ENCODE measurements around the gene SEMA6D. TPM values are rescaled to one million over a fixed set of nuclear protein-coding genes. Genes with fewer than 3 reads are reported as not detected.

Gene SEMA6D
- total RNA-seq, 4 donors from 2014 or later = 23.3 to 59.4 (median 42.7) TPM

DNA sequence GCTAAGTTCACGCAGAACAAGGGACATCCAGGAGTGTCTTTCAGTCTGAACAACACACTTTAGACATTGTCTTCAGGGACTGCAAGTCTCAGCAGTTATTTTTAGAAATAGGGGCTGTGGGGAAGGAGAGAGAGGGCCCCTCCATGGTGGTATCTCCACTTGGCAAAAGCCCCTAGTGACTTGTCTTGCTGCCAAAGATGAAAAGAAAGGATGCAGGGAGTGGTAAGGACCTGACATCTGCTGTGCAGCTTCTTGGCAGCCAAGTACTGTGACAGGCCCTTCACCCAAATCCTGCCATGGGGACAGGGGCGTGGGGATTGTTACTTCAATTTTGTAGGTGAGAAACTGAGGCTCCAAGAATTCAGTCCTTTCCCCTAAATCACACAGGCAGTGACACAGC lies 21.0 kb upstream of the SEMA6D start:
- Histone ChIP-seq H3K36me3 (no peaks in the 10 kb centered on the region), H3K4me3 (no peak overlapping the region), H3K27ac (no peak overlapping the region), H3K4me1 (no peaks in the 10 kb centered on the region), H3K9me3 (no peaks in the 10 kb centered on the region), H3K27me3 (no peaks in the 10 kb centered on the region)
- no peak for DNase-seq
- in situ Hi-C loops (cut with MboI; ENCODE audit: low pct_ligation_motif_present in 1 of 4, low pct_unique_long_range_greater_than_20kb in 1 of 4, low sequenced_read_pairs in 3 of 4) (no loop called here), intact Hi-C loops (cut with DNase I; ENCODE audit: low total_unique reads) (no loop called here)
- no peak for TF ChIP-seq EP300 (IDR thresholded peaks at IDR 0.05; ENCODE audit: low read depth)
- no peak for TF ChIP-seq POLR2A (IDR thresholded peaks at IDR 0.05)
- TF ChIP-seq CTCF (IDR thresholded peaks at IDR 0.05) = no peak
- no peak for TF ChIP-seq POLR2AphosphoS5 (IDR thresholded peaks at IDR 0.05)
- 92 to 100% methylated on average over 1 to 2 of the region's 2 CpGs for WGBS, 2 donors (ENCODE audit: low coverage in 1 of 2)

- H3K27ac ChIP-seq = peak overlapping the region; percentile 65 to 82 (median 82)
- H3K27me3 ChIP-seq = no peaks in the 10 kb centered on the region
- TF ChIP-seq CTCF (IDR thresholded peaks at IDR 0.05) (no peak), POLR2AphosphoS5 (IDR thresholded peaks at IDR 0.05) (no peak), EP300 (IDR thresholded peaks at IDR 0.05; ENCODE audit: low read depth) (no peak), POLR2A (IDR thresholded peaks at IDR 0.05) (no peak)
- H3K9me3 ChIP-seq = no peaks in the 10 kb centered on the region
- H3K4me1 ChIP-seq = peaks cover 0 to 48% (median 32%) of the 10 kb centered on the region in 4 donors
- H3K4me3 ChIP-seq = no peak overlapping the region
- in situ Hi-C loops (cut with MboI; ENCODE audit: low pct_ligation_motif_present in 1 of 4, low pct_unique_long_range_greater_than_20kb in 1 of 4, low sequenced_read_pairs in 3 of 4) (loop anchor here in 1 of 4 donors (25.0 kb wide), 1 partner anchor 282 kb away; no protein-coding TSS in a partner anchor), intact Hi-C loops (cut with DNase I; ENCODE audit: low total_unique reads) (no loop called here)
- 52 to 54% methylated on average over 8 of the region's 8 CpGs for WGBS, 2 donors (ENCODE audit: low coverage in 1 of 2)
- peak; percentile 26 for DNase-seq
- H3K36me3 ChIP-seq = no peaks in the 10 kb centered on the region
Measured at GRCh38 chr15:47705281-47705997, 11.9 kb upstream of the SEMA6D start.

DNA sequence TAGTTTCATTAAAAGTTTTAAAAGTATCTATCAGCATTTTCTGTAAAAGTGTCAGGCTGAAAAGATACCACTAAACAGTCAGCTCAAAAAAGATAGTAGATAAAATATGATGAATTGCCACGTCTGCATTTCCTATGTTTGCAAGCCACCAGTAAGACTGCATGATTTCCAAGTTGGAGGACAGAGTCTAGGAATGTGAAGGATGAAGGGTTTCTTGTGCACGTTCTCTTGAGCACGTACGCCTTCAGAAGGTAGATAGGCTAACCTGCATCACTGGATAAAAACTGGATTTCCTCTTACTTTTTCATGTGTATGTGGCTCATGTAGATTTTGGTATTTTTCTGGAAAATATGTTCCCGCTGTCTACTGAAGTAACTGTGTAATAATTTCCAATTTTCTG lies 9.9 kb upstream of the SEMA6D start:
- no peak for DNase-seq
- Histone ChIP-seq H3K9me3 (no peaks in the 10 kb centered on the region), H3K27me3 (no peaks in the 10 kb centered on the region), H3K4me3 (no peak overlapping the region), H3K36me3 (no peaks in the 10 kb centered on the region), H3K27ac (peak overlapping the region; percentile 65 to 82 (median 81)), H3K4me1 (peaks cover 0 to 52% (median 34%) of the 10 kb centered on the region in 4 donors)
- TF ChIP-seq EP300 (IDR thresholded peaks at IDR 0.05; ENCODE audit: low read depth) = no peak
- no peak for TF ChIP-seq CTCF (IDR thresholded peaks at IDR 0.05)
- TF ChIP-seq POLR2AphosphoS5 (IDR thresholded peaks at IDR 0.05) = no peak
- no peak for TF ChIP-seq POLR2A (IDR thresholded peaks at IDR 0.05)
- 77 to 86% methylated on average over 5 of the region's 5 CpGs for WGBS, 2 donors (ENCODE audit: low coverage in 1 of 2)
- in situ Hi-C loops (cut with MboI; ENCODE audit: low pct_ligation_motif_present in 1 of 4, low pct_unique_long_range_greater_than_20kb in 1 of 4, low sequenced_read_pairs in 3 of 4) = loop anchor here in 1 of 4 donors (25.0 kb wide), 1 partner anchor 280 kb away; no protein-coding TSS in a partner anchor
- intact Hi-C loops (cut with DNase I; ENCODE audit: low total_unique reads) = no loop called here

DNA sequence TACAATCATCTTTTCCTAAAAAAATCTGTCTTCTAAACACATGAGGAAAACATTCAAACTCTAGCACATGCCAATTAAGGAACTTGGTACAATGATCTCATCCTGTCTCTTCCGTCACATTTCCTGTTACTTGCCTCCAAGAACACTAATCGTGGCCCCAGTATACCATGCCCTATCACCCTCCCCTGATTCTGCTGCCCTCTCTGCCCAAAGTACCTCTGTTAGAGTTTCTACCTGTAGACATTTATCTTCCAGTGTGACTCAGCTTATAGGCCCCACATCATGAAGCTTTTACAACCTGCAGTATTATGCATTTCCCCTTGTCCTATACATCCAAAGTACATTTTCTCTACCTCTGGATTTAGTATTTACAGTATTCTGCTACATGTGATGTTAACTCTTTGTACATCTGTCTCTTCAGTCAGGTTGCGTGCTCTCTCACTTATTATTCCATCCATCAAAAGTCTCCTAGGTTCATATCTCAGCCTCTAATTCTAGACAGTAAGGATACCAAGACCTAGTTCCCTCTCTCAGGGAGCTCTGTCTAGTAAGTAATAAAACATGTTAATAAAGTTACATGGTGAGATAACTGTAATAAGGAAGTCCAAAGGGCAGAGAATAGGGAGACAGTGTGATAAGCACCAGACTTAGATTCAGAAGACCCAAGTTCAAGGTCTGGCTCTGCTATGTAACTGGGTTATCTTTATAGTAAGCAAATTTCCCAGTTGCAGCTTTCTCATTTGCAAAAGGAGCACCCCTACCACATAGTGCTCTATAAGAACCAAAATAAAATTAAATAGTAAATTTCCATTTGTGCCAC lies 8.9 kb upstream of the SEMA6D start:
- intact Hi-C loops (cut with DNase I; ENCODE audit: low total_unique reads) = no loop called here
- peak overlapping the region; percentile 65 to 82 (median 81) for H3K27ac ChIP-seq
- in situ Hi-C loops (cut with MboI; ENCODE audit: low pct_ligation_motif_present in 1 of 4, low pct_unique_long_range_greater_than_20kb in 1 of 4, low sequenced_read_pairs in 3 of 4) = loop anchor here in 1 of 4 donors (25.0 kb wide), 1 partner anchor 279 kb away; no protein-coding TSS in a partner anchor
- H3K9me3 ChIP-seq = no peaks in the 10 kb centered on the region
- peak; percentile 65 for DNase-seq
- peaks cover 0 to 52% (median 34%) of the 10 kb centered on the region in 4 donors for H3K4me1 ChIP-seq
- no peaks in the 10 kb centered on the region for H3K27me3 ChIP-seq
- WGBS, 2 donors (ENCODE audit: low coverage in 1 of 2) = 32 to 45% methylated on average over 3 of the region's 3 CpGs
- H3K4me3 ChIP-seq = no peak overlapping the region
- H3K36me3 ChIP-seq = no peaks in the 10 kb centered on the region
- TF ChIP-seq EP300 (IDR thresholded peaks at IDR 0.05; ENCODE audit: low read depth) (no peak), POLR2AphosphoS5 (IDR thresholded peaks at IDR 0.05) (peak in 2 of 3 donors; percentile 35 to 44)

Measured in transverse colon (tissue), 4 donors.